HG03097 (cell line): ENCODE measurements around the gene GLYATL1.
"Not testable (repeated sequence)": the region's sequence is repeated elsewhere in the genome, so short reads cannot be mapped to it uniquely, and the experiment has no call there.

ENCODE experiments used
- ATAC-seq: cut with Tn5 transposase; IDR thresholded peaks from one replicate; pipeline ENCODE4 v1.9.1; 2021; ENCODE audit not compliant: unreplicated experiment, low FRiP score

Gene GLYATL1

DNA sequence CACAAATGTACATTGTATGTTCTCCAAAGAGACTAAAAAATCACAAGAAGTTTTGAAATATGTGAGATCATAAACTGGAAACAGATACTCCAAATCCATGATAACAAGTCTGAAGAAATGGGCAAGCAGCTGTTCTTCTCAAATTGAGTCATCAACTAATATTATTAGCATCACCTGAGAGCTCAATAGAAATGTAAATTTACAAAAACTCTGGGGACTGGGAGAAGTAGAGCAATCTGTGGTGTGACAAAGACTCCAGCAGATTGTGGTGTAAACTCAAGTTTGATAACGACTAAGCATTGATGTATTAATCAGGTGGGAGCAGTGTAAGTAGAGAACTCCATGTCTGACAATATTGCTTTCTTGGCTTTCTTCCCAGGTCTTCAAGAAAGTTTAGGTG, 53.2 kb downstream of the GLYATL1 start:
- no peak for ATAC-seq

GRCh38 chr11:58994171-58994570, 54.9 kb downstream of the GLYATL1 start:
- ATAC-seq, result no peak

- ATAC-seq, result no peak
Measured at GRCh38 chr11:58998480-58999290, 59.4 kb downstream of the GLYATL1 start.

GRCh38 chr11:58999291-58999680, 60.0 kb downstream of the GLYATL1 start:
- peak; percentile 96 for ATAC-seq

GRCh38 chr11:59000003-59000402, 60.7 kb downstream of the GLYATL1 start:
- ATAC-seq, result no peak

GRCh38 chr11:59002006-59002405, 62.7 kb downstream of the GLYATL1 start:
- not testable (repeated sequence) for ATAC-seq
